ENCODE data around the gene DMRT3.

The DMRT3 gene

GRCh38 chr9:976258-976942 is at the start of gene DMRT3:
TSS of gene DMRT3 (plus strand) at chr9:976655. CDS start at chr9:977002, 347 bp downstream.
- DNase-seq: no peak

DNA sequence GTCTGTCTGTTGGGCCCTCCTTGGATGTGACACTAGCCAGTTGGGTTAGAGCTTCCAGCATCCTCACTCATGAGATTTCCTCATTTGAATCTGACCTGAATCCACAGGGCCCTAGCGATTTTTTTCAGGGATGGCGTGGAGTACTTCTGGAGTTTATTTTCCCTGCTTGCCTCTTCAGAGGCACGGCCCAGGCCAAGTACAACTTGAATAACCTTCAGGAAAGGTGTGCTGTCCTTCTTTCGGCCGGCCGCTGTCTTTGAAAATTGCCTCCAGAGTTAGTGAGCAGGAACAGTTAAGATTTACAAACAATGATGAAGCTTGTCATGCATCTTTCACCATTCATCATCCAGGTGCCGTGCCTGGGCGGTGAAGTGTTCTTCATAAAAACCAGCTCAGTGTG is 49.5 kb upstream of the DMRT3 start:
- DNase-seq: no peak

- DNase-seq: no peak
Observed at GRCh38 chr9:928363-929042, 48.0 kb upstream of the DMRT3 start.

GRCh38 chr9:929719-930118 is 46.7 kb upstream of the DMRT3 start:
- DNase-seq: no peak

- no peak for DNase-seq
Observed at GRCh38 chr9:933356-933755, 43.1 kb upstream of the DMRT3 start.

DNA sequence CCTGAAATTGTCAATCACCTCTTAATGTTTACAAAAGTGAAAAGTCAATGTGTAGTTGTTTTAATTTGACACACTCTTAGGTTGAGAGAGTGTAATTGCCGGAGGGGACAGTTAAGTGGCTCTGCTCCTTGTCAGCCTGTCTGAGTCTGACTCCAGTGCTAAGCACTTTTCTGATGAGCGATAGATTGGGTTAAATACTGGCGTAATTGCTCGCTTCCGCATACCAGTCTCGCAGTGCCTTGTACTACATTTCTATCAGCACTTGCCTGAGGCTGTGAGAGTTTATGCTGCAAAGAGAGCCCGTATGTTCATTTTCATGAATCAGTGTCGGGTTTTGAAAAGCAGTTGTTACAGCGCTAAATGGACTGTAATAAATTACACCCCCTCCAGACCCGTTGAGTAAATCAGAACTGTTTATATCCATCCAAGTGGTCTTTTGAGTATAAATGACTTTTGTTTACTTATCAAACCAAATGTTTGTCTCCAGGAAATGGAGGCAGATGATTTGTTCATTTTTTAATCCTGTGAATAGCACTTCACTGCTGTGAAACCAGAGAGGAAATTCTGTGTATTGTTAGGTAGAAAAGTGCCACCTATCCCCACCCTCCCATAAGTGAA is 41.0 kb upstream of the DMRT3 start:
- DNase-seq: no peak

DNA sequence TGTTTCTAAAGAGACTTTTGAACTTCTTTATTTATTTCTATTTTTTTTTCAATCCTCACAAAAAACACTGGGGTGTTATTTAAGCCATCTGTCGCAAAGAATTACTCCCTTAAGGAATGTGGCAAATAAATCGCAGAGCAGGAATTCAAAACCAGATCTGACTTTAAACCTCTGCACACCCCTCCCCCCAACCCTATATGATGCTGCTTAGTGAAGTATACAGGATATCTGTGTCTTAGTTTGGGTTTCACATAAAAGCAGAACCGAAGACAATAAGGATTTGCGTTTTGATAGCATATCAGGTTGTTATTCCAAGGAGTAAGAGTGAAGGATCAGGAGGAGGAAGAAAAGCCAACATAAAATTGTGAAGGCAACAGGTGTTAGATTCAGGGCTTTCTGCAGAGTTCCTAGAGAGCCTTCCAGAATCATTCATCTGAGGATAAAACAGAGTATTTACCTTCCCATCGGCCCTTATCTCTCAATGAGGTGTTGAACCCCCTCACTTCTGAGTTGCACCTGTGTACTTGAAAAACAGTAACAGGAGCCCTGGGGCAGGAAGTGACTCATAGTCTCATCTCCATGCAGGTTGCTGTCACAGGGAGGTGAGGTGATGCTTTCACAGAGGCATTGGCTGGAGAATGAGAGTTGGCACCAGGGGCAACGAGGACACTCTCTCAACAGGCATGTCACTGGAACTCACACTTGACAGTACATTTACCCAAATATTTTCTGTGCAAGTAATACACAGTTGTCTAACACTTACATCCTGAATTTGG is 33.5 kb upstream of the DMRT3 start:
- no peak for DNase-seq

- no peak for DNase-seq
Observed at GRCh38 chr9:947985-948384, 28.5 kb upstream of the DMRT3 start.

DNA sequence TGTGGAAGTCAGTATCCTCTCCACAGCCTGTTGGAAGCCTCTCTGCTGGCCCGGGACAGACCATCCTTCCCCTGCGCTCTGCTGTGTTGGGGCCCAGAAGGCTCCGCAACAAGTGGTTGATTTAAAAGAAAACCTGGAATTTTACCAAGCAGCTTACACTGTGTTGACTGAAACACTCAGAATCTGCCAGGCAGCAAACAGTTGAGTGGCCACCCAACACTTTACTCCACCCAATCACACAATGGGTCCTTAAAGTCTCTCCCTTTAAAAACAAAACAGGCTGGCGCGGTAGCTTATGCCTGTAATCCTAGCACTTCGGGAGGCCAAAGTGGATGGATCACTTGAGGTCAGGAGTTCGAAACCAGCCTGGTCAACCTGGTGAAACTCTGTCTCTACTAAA is 28.0 kb upstream of the DMRT3 start:
- no peak for DNase-seq

DNA sequence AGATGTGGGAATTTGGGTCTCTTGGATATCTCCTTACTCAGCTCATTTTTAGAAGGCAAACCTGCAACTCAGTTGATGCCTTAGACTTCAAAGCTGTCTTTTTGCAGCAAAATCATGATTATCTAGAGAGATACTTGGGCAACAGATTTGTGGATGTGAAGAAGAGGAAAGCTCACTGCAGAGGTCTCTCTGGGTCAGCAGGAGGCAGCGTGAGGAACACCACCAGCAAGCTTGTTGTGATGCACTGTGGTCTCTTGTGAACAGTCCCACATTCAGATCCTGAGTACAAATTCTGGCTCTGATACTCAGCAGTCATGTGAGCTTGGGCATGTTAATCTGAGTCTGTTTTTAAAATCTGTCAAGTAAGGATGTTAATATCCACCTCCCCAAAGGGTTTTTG is 26.3 kb upstream of the DMRT3 start:
- DNase-seq: no peak

GRCh38 chr9:952546-952945 is 23.9 kb upstream of the DMRT3 start:
- no peak for DNase-seq

- no peak for DNase-seq
Observed at GRCh38 chr9:959105-959504, 17.4 kb upstream of the DMRT3 start.

- no peak for DNase-seq
Observed at GRCh38 chr9:959914-960313, 16.5 kb upstream of the DMRT3 start.

- DNase-seq: no peak
Observed at GRCh38 chr9:962023-962422, 14.4 kb upstream of the DMRT3 start.

DNA sequence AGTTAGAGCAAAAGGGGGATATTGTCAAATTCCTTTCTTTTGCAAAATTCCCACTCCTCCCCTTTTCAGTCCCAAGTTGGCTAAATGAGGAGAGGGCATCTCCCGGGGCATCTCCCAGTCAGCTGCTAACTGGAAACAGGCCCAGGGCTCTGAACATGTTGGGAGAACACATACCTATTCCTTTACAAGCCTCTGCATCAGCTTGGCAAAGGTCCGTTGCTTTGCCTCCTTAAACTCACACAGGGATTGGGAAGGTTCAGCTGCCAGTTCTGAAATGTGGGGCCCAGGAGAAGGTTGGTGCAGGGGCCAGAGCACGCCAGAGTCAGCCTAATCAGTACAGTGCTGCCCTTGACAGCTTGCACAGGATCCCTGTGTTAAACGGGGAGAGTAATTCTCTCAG is 11.0 kb upstream of the DMRT3 start:
- no peak for DNase-seq

- no peak for DNase-seq
Observed at GRCh38 chr9:966870-967269, 9.6 kb upstream of the DMRT3 start.

DNA sequence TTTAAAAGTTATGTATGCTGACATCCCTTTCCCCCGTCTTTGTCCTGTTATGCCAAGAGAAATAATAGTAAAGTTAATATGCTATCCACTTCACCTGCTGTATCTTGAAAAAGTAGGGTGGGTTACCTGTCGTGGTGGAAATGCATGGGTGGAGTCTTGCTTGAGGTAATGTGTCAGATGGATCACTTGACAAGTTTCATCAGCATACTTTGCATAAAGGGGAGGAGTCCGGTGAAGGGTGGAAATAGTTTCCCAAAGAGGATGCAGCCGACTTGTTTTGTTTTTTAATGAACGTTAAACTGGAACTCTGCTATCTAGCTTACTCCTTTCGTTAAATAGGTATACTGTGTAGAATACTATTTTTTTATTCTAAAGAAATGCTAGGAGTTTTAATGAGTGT is 9.0 kb upstream of the DMRT3 start:
- no peak for DNase-seq

GRCh38 chr9:967903-968641 is 8.4 kb upstream of the DMRT3 start:
- DNase-seq: no peak

GRCh38 chr9:969310-970150 is 6.9 kb upstream of the DMRT3 start:
- DNase-seq: no peak

DNA sequence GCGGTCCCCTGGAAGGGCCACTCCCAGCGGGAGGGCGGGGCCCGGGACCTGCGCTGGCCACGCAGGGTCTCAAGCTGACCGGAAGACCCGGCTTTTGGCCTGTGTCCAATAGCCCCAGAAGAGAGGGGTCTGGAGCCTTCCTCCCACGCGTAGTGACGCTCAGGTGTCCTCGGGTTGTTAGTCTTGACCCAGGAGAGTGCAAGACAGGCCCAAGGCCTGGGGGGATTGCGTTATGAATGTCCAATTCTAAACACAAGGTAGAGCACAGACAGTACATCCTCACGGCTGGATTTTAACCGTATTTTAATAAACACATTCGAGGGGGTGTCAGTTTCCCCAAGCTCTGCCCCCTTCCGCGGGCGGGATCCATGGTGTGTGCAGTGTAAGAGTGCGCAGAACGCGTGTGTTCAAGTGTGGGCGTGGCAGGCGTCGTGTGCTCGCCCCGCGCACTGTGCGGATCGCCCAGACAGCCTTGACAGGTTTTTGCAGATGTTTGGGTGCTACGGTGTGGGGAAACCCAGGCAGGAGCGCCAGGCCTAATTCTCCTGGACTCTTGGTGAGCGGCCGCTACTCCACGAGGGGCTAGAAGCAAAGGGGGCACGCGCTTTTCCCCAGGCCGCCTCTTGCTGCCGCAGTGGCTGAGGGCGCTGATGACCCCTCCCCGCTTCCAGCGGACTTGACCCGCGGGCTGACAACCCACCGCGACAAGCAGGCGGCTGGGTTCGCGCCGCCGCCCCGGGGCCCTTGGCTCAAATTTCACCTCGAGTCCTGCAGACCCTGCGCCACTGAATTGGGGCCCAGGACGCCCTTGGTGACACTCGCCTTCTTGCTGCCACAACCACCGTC is 6.1 kb upstream of the DMRT3 start:
- DNase-seq: no peak

- DNase-seq: no peak
Observed at GRCh38 chr9:971901-972500, 4.5 kb upstream of the DMRT3 start.
